Parathyroid adenoma (tissue), 2 donors: ENCODE measurements around the gene NUDT14.

Experiments used
- H2AFZ ChIP-seq: fragments of 300-600 bp; sonication (generic); one replicate; pipeline ENCODE4 v1.7.0; 2017; ENCODE audit warnings: antibody characterized with exemption, mild to moderate bottlenecking
- H3K27ac ChIP-seq: fragments of 300-600 bp; sonication (generic); one replicate; pipeline ENCODE4 v1.7.0; 2017
- H3K27me3 ChIP-seq: fragments of 300-600 bp; sonication (generic); one replicate; pipeline ENCODE4 v1.7.0; 2017; ENCODE audit warnings: low read length; ENCODE audit not compliant: control insufficient read depth, insufficient read depth
- H3K36me3 ChIP-seq: fragments of 300-600 bp; sonication (generic); one replicate; pipeline ENCODE4 v1.7.0; 2017; ENCODE audit warnings: low read length; ENCODE audit not compliant: control insufficient read depth, insufficient read depth
- H3K4me1 ChIP-seq: fragments of 300-600 bp; sonication (generic); one replicate; pipeline ENCODE4 v1.7.0; 2017; ENCODE audit warnings: control low read depth
- H3K4me2 ChIP-seq: fragments of 300-600 bp; sonication (generic); one replicate; pipeline ENCODE4 v1.7.0; 2017; ENCODE audit warnings: low read length
- H3K4me3 ChIP-seq: fragments of 300-600 bp; sonication (generic); one replicate; pipeline ENCODE4 v1.7.0; 2017; ENCODE audit warnings: low read depth, low read length
- H3K79me2 ChIP-seq: fragments of 300-600 bp; sonication (generic); one replicate; pipeline ENCODE4 v1.7.0; 2017; ENCODE audit warnings: control low read depth
- H3K9ac ChIP-seq: fragments of 300-600 bp; sonication (generic); one replicate; pipeline ENCODE4 v1.7.0; 2017; ENCODE audit warnings: mild to moderate bottlenecking
- H3K9me3 ChIP-seq: fragments of 300-600 bp; sonication (generic); one replicate; pipeline ENCODE4 v1.7.0; 2017; ENCODE audit warnings: low read length; ENCODE audit not compliant: control insufficient read depth
- TF ChIP-seq, protein P1 (sequence below): fragments of 300-600 bp; sonication (generic); IDR thresholded peaks from one replicate; pipeline ENCODE4 v1.7.0; 2017; ENCODE audit warnings: antibody characterized with exemption, mild to moderate bottlenecking
- donor health status: primary hyperparathyroidism.

Gene NUDT14

DNA sequence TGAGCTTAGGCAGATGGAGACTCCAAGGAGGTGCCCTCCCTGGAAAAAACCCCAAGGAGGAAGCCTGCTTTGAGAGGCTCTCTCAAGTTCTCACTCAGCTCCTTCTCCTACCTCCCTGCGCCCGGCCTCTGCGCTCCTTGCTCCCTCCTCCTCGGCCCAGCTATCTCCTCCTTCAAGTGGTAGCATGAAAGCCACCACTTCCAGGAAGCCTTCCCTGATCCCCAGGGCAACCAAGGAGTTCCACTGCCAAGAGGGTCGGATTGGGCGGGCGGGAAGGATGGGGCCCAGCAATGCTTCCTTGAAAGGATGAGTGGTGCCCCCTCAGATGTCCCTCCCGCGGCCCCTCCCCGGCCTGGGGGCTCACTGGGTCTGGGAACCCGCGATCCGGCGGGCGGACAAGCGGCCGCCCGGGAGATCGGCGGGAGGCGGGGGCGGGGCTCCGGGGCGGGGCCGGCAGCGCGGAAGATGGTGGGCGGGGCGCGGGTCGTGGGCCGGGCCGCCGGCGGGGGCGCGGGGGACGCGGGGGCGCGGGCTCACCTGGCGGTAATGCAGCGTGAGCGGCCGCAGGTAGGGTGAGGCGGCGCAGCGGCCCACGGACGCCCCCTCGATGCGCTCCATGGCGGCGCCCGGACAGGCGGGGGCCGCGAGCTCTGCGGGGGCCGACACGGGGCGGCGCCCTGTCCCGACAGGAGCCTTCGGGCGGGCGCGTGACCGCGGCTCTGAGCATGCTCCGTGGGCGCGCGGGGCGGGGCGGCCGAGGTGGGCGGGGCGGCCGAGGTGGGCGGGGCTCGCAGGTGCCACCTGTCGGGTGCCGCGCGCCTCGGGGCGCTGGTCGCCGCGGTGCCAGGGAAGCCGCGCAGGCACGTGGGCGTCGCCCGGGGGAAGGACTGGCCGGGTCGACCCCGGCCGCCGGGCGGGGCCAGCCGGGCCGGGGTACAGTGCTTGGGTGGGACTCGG is at the start of gene NUDT14:
NUDT14 (minus strand) TSS at position 721 of the 957 bp plus-strand sequence; CDS start at position 618, 103 bp downstream.
- TF ChIP-seq, protein P1, sequence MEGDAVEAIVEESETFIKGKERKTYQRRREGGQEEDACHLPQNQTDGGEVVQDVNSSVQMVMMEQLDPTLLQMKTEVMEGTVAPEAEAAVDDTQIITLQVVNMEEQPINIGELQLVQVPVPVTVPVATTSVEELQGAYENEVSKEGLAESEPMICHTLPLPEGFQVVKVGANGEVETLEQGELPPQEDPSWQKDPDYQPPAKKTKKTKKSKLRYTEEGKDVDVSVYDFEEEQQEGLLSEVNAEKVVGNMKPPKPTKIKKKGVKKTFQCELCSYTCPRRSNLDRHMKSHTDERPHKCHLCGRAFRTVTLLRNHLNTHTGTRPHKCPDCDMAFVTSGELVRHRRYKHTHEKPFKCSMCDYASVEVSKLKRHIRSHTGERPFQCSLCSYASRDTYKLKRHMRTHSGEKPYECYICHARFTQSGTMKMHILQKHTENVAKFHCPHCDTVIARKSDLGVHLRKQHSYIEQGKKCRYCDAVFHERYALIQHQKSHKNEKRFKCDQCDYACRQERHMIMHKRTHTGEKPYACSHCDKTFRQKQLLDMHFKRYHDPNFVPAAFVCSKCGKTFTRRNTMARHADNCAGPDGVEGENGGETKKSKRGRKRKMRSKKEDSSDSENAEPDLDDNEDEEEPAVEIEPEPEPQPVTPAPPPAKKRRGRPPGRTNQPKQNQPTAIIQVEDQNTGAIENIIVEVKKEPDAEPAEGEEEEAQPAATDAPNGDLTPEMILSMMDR: no peak
- no peak within 1 kb of the TSS for H3K27ac ChIP-seq
- peak within 1 kb of the TSS; percentile 81 for H2AFZ ChIP-seq
- H3K9me3 ChIP-seq: no peaks in the 10 kb centered on the region
- no peak within 1 kb of the TSS for H3K9ac ChIP-seq
- H3K27me3 ChIP-seq: no peaks in the 10 kb centered on the region
- peaks cover 7% of the 10 kb centered on the region for H3K4me1 ChIP-seq
- H3K4me3 ChIP-seq: peak within 1 kb of the TSS; percentile 48
- H3K4me2 ChIP-seq: peak within 1 kb of the TSS; percentile 67
- H3K36me3 ChIP-seq: no peaks in the 10 kb centered on the region
- no peaks in the 10 kb centered on the region for H3K79me2 ChIP-seq

DNA sequence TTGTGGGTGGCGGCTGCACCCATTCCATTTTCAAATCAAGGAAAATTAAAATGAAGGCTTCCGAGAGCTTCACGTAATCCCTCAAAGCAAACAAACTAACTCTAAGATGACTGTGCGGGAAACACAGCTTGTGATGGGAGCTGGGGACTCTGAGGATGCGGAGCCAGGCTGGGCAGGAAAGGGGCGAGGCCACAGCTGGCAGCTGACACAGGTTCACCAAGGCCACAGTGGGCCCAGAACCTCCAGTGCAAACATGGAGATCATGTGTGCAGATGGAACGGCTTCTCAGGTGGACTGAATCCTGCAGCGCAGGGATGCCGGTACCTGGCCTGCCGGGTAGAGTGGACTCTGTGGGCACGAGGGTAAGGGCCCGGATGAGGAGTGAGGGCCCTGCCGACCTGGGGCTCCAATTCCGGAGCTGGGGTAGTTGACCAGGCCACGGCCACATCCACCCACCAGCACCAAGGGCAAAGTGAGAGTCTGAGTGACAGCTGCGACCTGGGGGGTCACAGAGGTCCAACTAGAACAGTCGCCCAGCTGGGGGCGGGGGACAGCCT is 48.1 kb upstream of the NUDT14 start:
- no peak overlapping the region for H3K27ac ChIP-seq
- H3K4me2 ChIP-seq: no peak overlapping the region
- no peaks in the 10 kb centered on the region for H3K9me3 ChIP-seq
- H2AFZ ChIP-seq: no peak overlapping the region
- H3K9ac ChIP-seq: no peak overlapping the region
- TF ChIP-seq, protein P1: no peak
- no peak overlapping the region for H3K4me3 ChIP-seq
- H3K27me3 ChIP-seq: no peaks in the 10 kb centered on the region
- H3K36me3 ChIP-seq: no peaks in the 10 kb centered on the region
- H3K79me2 ChIP-seq: peaks cover 3% of the 10 kb centered on the region
- no peaks in the 10 kb centered on the region for H3K4me1 ChIP-seq

DNA sequence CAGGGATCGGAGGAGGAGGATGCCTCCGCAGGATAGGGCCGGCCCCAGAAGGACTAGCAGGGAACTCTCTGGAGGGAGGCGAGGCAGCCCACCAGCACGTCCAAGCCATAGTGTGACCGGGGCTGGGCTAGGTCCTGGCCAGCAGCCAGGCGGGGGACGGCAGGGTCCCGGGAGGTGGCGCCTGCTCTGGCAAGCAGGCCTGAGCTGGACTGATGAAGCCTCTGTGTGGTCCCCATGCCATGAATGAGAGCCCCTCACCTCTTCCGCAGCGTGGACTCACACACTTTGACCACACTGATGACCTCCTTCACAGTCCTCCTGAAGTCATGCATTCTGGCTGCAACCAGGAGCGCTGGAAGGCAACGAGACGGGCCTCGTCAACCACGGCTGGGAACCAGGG is 47.5 kb upstream of the NUDT14 start:
- Histone ChIP-seq H3K9me3 (no peaks in the 10 kb centered on the region), H3K4me2 (no peak overlapping the region)

DNA sequence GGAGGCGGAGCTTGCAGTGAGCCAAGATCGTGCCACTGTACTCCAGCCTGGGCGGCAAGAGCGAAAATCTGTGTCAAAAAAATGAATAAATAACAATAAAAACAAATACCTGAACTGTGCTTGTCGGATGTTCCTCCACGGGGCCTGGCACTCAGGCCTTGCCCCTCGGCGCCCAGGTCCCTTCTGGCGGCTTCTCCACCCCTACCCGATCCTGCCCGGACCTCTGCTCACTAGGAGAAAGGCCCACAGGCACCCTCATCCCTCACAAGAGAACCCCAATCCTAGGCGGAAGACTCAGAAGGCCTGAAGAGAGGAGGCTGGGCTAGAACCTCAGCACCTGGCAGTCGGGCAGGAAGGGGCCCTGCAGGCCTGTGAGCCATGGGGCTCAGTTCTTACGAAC is 46.2 kb upstream of the NUDT14 start:
- H3K27me3 ChIP-seq: no peaks in the 10 kb centered on the region
- peaks cover 3% of the 10 kb centered on the region for H3K4me1 ChIP-seq
- H2AFZ ChIP-seq: no peak overlapping the region
- H3K36me3 ChIP-seq: no peaks in the 10 kb centered on the region
- peaks cover 8% of the 10 kb centered on the region for H3K79me2 ChIP-seq
- H3K27ac ChIP-seq: no peak overlapping the region
- H3K4me3 ChIP-seq: no peak overlapping the region
- TF ChIP-seq, protein P1: no peak
- no peaks in the 10 kb centered on the region for H3K9me3 ChIP-seq
- H3K9ac ChIP-seq: no peak overlapping the region
- no peak overlapping the region for H3K4me2 ChIP-seq

More for the DNA sequence above, 47.5 kb upstream of the NUDT14 start:
- Histone ChIP-seq H3K9ac (no peak overlapping the region), H3K4me3 (no peak overlapping the region), H2AFZ (no peak overlapping the region), H3K79me2 (peaks cover 5% of the 10 kb centered on the region), H3K27ac (no peak overlapping the region), H3K27me3 (no peaks in the 10 kb centered on the region), H3K36me3 (no peaks in the 10 kb centered on the region), H3K4me1 (no peaks in the 10 kb centered on the region)
- TF ChIP-seq, protein P1: no peak
